CD14-positive monocyte (primary cell): Measurements from ENCODE around the gene ADCY2. TPM values are rescaled to one million over a fixed set of nuclear protein-coding genes. Genes with fewer than 3 reads are reported as not detected.

Experiments used
- DNase-seq, 3 donors: peaks; one replicate each; pipeline ENCODE4 v3.0.0-alpha.2; 2011 to 2022
- H2AFZ ChIP-seq: 2 replicates; pipeline ENCODE4 v1.6.0; 2012; ENCODE audit warnings: mild to moderate bottlenecking, low read depth, low read length, inconsistent platforms; ENCODE audit not compliant: insufficient read depth, poor library complexity, severe bottlenecking
- H3K27ac ChIP-seq, 2 donors: 1 replicate in 1 of 2; 2 replicates in 1 of 2; pipeline ENCODE4 v1.5.1; 2012 to 2013; ENCODE audit warnings: low read length in 2 of 2, control low read depth in 1 of 2, inconsistent platforms in 1 of 2, low read depth in 1 of 2, mild to moderate bottlenecking in 1 of 2
- H3K27me3 ChIP-seq, 2 donors: one replicate each; pipeline versions ENCODE4 v1.6.0 to v1.6.1; 2011 to 2013; ENCODE audit warnings: low read length in 2 of 2; ENCODE audit not compliant: control insufficient read depth in 2 of 2, insufficient read depth in 2 of 2
- H3K36me3 ChIP-seq, 2 donors: replicated peaks in 1 of 2; 1 replicate in 1 of 2; 2 replicates in 1 of 2; pipeline versions ENCODE4 v1.5.1 to v1.6.1; 2012 to 2013; ENCODE audit warnings: low read length in 2 of 2, control low read depth in 1 of 2, inconsistent platforms in 1 of 2, mild to moderate bottlenecking in 1 of 2; ENCODE audit not compliant: insufficient read depth in 2 of 2, control insufficient read depth in 1 of 2
- H3K4me1 ChIP-seq, 2 donors: 1 replicate in 1 of 2; 2 replicates in 1 of 2; pipeline versions ENCODE4 v1.5.1 to v1.6.1; 2012 to 2013; ENCODE audit warnings: low read length in 2 of 2, control low read depth in 1 of 2, inconsistent platforms in 1 of 2, mild to moderate bottlenecking in 1 of 2, moderate library complexity in 1 of 2; ENCODE audit not compliant: insufficient read depth in 2 of 2, control insufficient read depth in 1 of 2
- H3K4me2 ChIP-seq: replicated peaks from 2 replicates; pipeline ENCODE3; 2012; ENCODE audit warnings: low read length, moderate library complexity, mild to moderate bottlenecking; ENCODE audit not compliant: poor library complexity, severe bottlenecking; ENCODE audit errors: extremely low read depth
- H3K4me3 ChIP-seq, 3 experiments: fragments of 200-600 bp in 1 of 3; sonication (generic) in 1 of 3; replicated peaks in 1 of 3; 1 replicate in 2 of 3; 2 replicates in 1 of 3; pipeline ENCODE4 v1.5.1; 2011 to 2013; ENCODE audit warnings: low read length in 3 of 3, mild to moderate bottlenecking in 3 of 3, control low read depth in 2 of 3, low read depth in 2 of 3, inconsistent platforms in 1 of 3, moderate library complexity in 1 of 3
- H3K79me2 ChIP-seq: 2 replicates; pipeline ENCODE4 v1.6.0; 2012; ENCODE audit warnings: mild to moderate bottlenecking, control low read depth, inconsistent platforms, low read length, moderate library complexity; ENCODE audit not compliant: insufficient read depth
- H3K9ac ChIP-seq: 2 replicates; pipeline ENCODE4 v1.6.0; 2017; ENCODE audit warnings: low read length, mild to moderate bottlenecking; ENCODE audit not compliant: insufficient read depth, poor library complexity, severe bottlenecking
- H3K9me3 ChIP-seq, 2 donors: replicated peaks in 1 of 2; 1 replicate in 1 of 2; 2 replicates in 1 of 2; pipeline versions ENCODE4 v1.5.1 to v1.6.1; 2012 to 2013; ENCODE audit warnings: low read length in 2 of 2, control low read depth in 1 of 2; ENCODE audit not compliant: control insufficient read depth in 1 of 2, insufficient read depth in 1 of 2
- H4K20me1 ChIP-seq: 2 replicates; pipeline ENCODE4 v1.6.0; 2012; ENCODE audit warnings: mild to moderate bottlenecking, low read length, control low read depth, moderate library complexity; ENCODE audit not compliant: insufficient read depth
- H3K27ac Mint-ChIP-seq, 7 donors: one replicate each; pipeline ENCODE4 v1.8.0; 2020; ENCODE audit warnings: mild to moderate bottlenecking in 7 of 7, mixed read lengths in 7 of 7, moderate library complexity in 6 of 7, inconsistent platforms in 2 of 7
- H3K27me3 Mint-ChIP-seq, 3 donors: one replicate each; pipeline ENCODE4 v1.8.0; 2021 to 2022; ENCODE audit warnings: low read depth in 3 of 3, mild to moderate bottlenecking in 3 of 3, mixed read lengths in 3 of 3, moderate library complexity in 3 of 3, inconsistent platforms in 1 of 3
- H3K36me3 Mint-ChIP-seq, 2 donors: one replicate each; pipeline ENCODE4 v1.8.0; 2020; ENCODE audit warnings: mixed read lengths in 2 of 2, inconsistent platforms in 1 of 2, mild to moderate bottlenecking in 1 of 2
- H3K4me1 Mint-ChIP-seq: one replicate; pipeline ENCODE4 v1.8.0; 2020; ENCODE audit warnings: mild to moderate bottlenecking, mixed read lengths
- H3K4me3 Mint-ChIP-seq, 2 donors: one replicate each; pipeline ENCODE4 v1.8.0; 2020; ENCODE audit warnings: mild to moderate bottlenecking in 2 of 2, mixed read lengths in 2 of 2, moderate library complexity in 1 of 2
- H3K9me3 Mint-ChIP-seq, 7 donors: one replicate each; pipeline ENCODE4 v1.8.0; 2020 to 2022; ENCODE audit warnings: mixed read lengths in 7 of 7, mild to moderate bottlenecking in 6 of 7, moderate library complexity in 6 of 7, inconsistent platforms in 2 of 7
- CTCF ChIP-seq: fragments of 200-600 bp; IDR thresholded peaks from one replicate; pipeline ENCODE4 v1.8.0; 2022; ENCODE audit warnings: antibody characterized with exemption, mild to moderate bottlenecking
- WGBS: methylation state at CpG from one replicate; pipeline ENCODE4 v1.1.5; 2013; ENCODE audit warnings: missing lambda C conversion rate; ENCODE audit not compliant: insufficient coverage; 5-methylcytosine and 5-hydroxymethylcytosine counted together
- intact Hi-C, 2 donors: fragments of 100-400 bp; cut with micrococcal nuclease; formaldehyde crosslinking; loops; one replicate each; pipeline versions ENCODE4 v1.15.0 to v1.15.1; 2023
- polyA plus RNA-seq, 3 donors: library from polyadenylated mRNA; depleted of rRNA in 1 of 3; unstranded in 2 of 3; stranded (reverse) in 1 of 3; fragments of 300-500 nt in 2 of 3; fragments of >200 nt in 1 of 3; fragmentation: Illumina TruSeq in 2 of 3; gene quantifications; 1 replicate in 2 of 3; 2 replicates in 1 of 3; pipeline ENCODE4 v1.2.3, GENCODE V29; 2012 to 2021

The ADCY2 gene
- polyA plus RNA-seq, 3 donors, result not detected

DNA sequence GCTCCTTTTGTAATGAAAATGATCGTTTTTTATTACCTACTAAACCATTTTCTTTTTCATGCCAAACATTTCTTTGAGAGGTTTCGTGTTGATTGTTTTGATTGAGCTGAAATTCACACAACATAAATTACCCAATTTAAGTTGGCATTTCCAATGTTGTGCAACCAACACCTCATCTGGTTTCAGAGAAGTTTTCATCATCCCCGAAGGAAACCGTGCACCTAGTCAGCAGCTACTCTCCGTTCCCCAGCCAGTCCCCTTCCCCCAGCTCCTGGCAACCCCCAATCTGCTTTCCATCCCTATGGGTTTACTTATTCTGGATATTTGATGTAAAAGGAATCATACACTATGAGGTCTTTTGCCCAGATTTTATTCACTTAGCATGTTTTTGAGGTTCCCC lies 123.6 kb downstream of the ADCY2 start:
- Histone ChIP-seq H3K9me3 (no peaks in the 10 kb centered on the region), H3K36me3 (no peaks in the 10 kb centered on the region), H3K27ac (no peak overlapping the region), H3K4me2 (no peak overlapping the region), H3K4me3 (no peak overlapping the region), H3K9ac (no peak overlapping the region), H3K79me2 (no peaks in the 10 kb centered on the region), H4K20me1 (no peaks in the 10 kb centered on the region), H3K27me3 (no peaks in the 10 kb centered on the region), H2AFZ (no peak overlapping the region), H3K4me1 (no peaks in the 10 kb centered on the region)
- no peaks in the 10 kb centered on the region for H3K36me3 Mint-ChIP-seq
- TF ChIP-seq CTCF, result no peak
- no peaks in the 10 kb centered on the region for H3K4me1 Mint-ChIP-seq
- WGBS, result no CpG with 5 or more reads among the region's 5 CpGs
- no peaks in the 10 kb centered on the region for H3K27me3 Mint-ChIP-seq
- H3K4me3 Mint-ChIP-seq, result no peak overlapping the region
- peak overlapping the region in 1 of 7 donors; percentile 52 for H3K27ac Mint-ChIP-seq
- no peak for DNase-seq
- intact Hi-C loops, result no loop called here
- no peaks in the 10 kb centered on the region for H3K9me3 Mint-ChIP-seq

DNA sequence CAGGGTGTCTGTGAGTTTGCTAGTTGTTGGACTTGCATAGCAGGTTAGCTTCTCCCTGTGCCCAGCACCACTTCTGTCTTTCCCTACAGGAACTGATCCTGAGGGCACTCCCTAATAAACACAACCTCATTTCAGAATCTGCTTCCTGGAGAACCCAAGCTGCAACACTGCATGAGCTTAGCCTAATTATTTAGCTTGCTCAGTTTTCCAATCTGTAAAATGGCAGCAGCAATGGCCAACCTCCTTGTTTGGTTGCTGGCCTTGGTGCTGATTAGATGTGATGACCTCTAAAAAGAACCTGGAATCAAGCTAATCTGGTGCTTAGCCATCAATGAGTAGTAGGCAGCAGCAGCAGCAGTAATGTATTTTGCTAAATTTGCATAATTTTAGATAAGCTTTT lies 133.9 kb downstream of the ADCY2 start:
- no peaks in the 10 kb centered on the region for H3K9me3 ChIP-seq
- intact Hi-C loops, result no loop called here
- no peak overlapping the region for H2AFZ ChIP-seq
- no peak overlapping the region for H3K27ac ChIP-seq
- Mint-ChIP-seq H3K4me3 (no peak overlapping the region), H3K9me3 (peaks cover 0 to 4% (median 0%) of the 10 kb centered on the region in 7 donors), H3K36me3 (no peaks in the 10 kb centered on the region), H3K4me1 (no peaks in the 10 kb centered on the region), H3K27me3 (no peaks in the 10 kb centered on the region), H3K27ac (no peak overlapping the region)
- H3K36me3 ChIP-seq, result no peaks in the 10 kb centered on the region
- H3K4me2 ChIP-seq, result no peak overlapping the region
- no peak overlapping the region for H3K4me3 ChIP-seq
- H3K4me1 ChIP-seq, result no peaks in the 10 kb centered on the region
- no peak overlapping the region for H3K9ac ChIP-seq
- H3K79me2 ChIP-seq, result no peaks in the 10 kb centered on the region
- H4K20me1 ChIP-seq, result no peaks in the 10 kb centered on the region
- no peak for DNase-seq
- no peak for TF ChIP-seq CTCF
- H3K27me3 ChIP-seq, result no peaks in the 10 kb centered on the region
